HCT116 (cell line): ENCODE results near the gene GUCA2A. TPM values are rescaled to one million over a fixed set of nuclear protein-coding genes. Genes with fewer than 3 reads are reported as not detected.

Experiments used
- ATAC-seq: fragments of 200-7000 bp; cut with Tn5 transposase; 2 replicates; pipeline ENCODE4 v1.9.1; 2020; ENCODE audit warnings: mild to moderate bottlenecking, moderate library complexity
- BruUV-seq: library from RNA; stranded (reverse); fragments of 400-500 nt; replicated peaks from 2 replicates; lab custom pipeline; 2021; lab: Mats Ljungman, UMichigan
- CTCF ChIA-PET: fragments of 300-600 bp; sonication (Branson Sonifier 250); formaldehyde crosslinking; loops from one replicate; lab custom pipeline; 2021; ENCODE audit warnings: antibody characterized with exemption; lab: Charles Lee
- POLR2A ChIA-PET: fragments of 300-600, 350-600 bp; sonication (Branson Sonifier 250); formaldehyde crosslinking; loops from one replicate; lab custom pipeline; 2021; ENCODE audit warnings: antibody characterized with exemption; lab: Charles Lee
- RAD21 ChIA-PET, 2 experiments: fragments of 300-600 bp; sonication (Branson Sonifier 250); formaldehyde crosslinking; loops; one replicate each; lab custom pipeline; 2023; ENCODE audit warnings: low total read pairs in 2 of 2; ENCODE audit not compliant: uncharacterized antibody in 2 of 2, unreplicated experiment in 2 of 2, low non-redundant PET in 1 of 2; lab: Charles Lee
- DNase-seq: peaks from one replicate; pipeline ENCODE4 v3.0.0-alpha.2; 2010; ENCODE audit warnings: low read depth, low spot score
- H2AFZ ChIP-seq: fragments of 200-600 bp; shearing (Covaris generic), sonication (generic); 2 replicates; pipeline ENCODE4 v1.6.1; 2017; ENCODE audit warnings: low read depth, mixed run types, mixed read lengths, antibody characterized with exemption, low read length; ENCODE audit not compliant: poor library complexity, severe bottlenecking
- H3K27ac ChIP-seq: 2 replicates; pipeline ENCODE4 v1.5.1; 2012; ENCODE audit warnings: low read depth, low read length
- H3K27me3 ChIP-seq: fragments of 200-600 bp; sonication (generic); 2 replicates; pipeline ENCODE4 v1.6.1; 2016; ENCODE audit warnings: mixed run types, low read length, mixed read lengths; ENCODE audit not compliant: insufficient read depth
- H3K36me3 ChIP-seq, 2 experiments: fragments of 200-500 bp in 1 of 2; fragments of 200-600 bp in 1 of 2; sonication (Bioruptor generic) in 1 of 2; sonication (generic) in 1 of 2; 2 replicates each; pipeline versions ENCODE4 v1.5.1 to v1.6.1; 2014 to 2016; ENCODE audit warnings: low read length in 2 of 2, inconsistent platforms in 1 of 2, mixed read lengths in 1 of 2, mixed run types in 1 of 2; ENCODE audit not compliant: insufficient read depth in 2 of 2, control insufficient read depth in 1 of 2
- H3K4me1 ChIP-seq, 2 experiments: fragments of 200-600 bp in 1 of 2; sonication (generic) in 1 of 2; 2 replicates each; pipeline versions ENCODE4 v1.5.1 to v1.6.1; 2012 to 2017; ENCODE audit warnings: low read length in 2 of 2, inconsistent platforms in 1 of 2, mild to moderate bottlenecking in 1 of 2, mixed read lengths in 1 of 2, mixed run types in 1 of 2, moderate library complexity in 1 of 2; ENCODE audit not compliant: insufficient read depth in 2 of 2, control insufficient read depth in 1 of 2
- H3K4me2 ChIP-seq: fragments of 200-600 bp; sonication (generic); 2 replicates; pipeline ENCODE4 v1.6.1; 2017; ENCODE audit warnings: mixed run types, low read length, mixed read lengths
- H3K4me3 ChIP-seq, 2 experiments: fragments of 200-600 bp in 1 of 2; sonication (generic) in 1 of 2; replicated peaks in 1 of 2; 2 replicates each; pipeline ENCODE4 v1.5.1; 2011 to 2016; ENCODE audit warnings: low read length in 2 of 2, control low read depth in 1 of 2, low read depth in 1 of 2, mild to moderate bottlenecking in 1 of 2, mixed read lengths in 1 of 2, mixed run types in 1 of 2
- H3K79me2 ChIP-seq: fragments of 200-600 bp; sonication (generic); 2 replicates; pipeline ENCODE4 v1.6.1; 2017; ENCODE audit warnings: mild to moderate bottlenecking, mixed run types, low read length, moderate library complexity, mixed read lengths; ENCODE audit not compliant: insufficient read depth
- H3K9ac ChIP-seq: fragments of 200-600 bp; sonication (generic); 2 replicates; pipeline ENCODE4 v1.6.1; 2016; ENCODE audit warnings: low read length, mixed read lengths
- H3K9me2 ChIP-seq: fragments of 200-600 bp; sonication (generic), shearing (Covaris generic); 2 replicates; pipeline ENCODE4 v1.6.1; 2017; ENCODE audit warnings: mixed run types, mild to moderate bottlenecking, moderate library complexity; ENCODE audit not compliant: insufficient read depth
- H3K9me3 ChIP-seq, 2 experiments: fragments of 200-500 bp in 1 of 2; fragments of 200-600 bp in 1 of 2; sonication (Bioruptor generic) in 1 of 2; sonication (generic) in 1 of 2; 2 replicates each; pipeline ENCODE4 v1.6.1; 2014 to 2017; ENCODE audit warnings: low read length in 2 of 2, mixed read lengths in 2 of 2, inconsistent platforms in 1 of 2, low read depth in 1 of 2, mild to moderate bottlenecking in 1 of 2, mixed run types in 1 of 2, moderate library complexity in 1 of 2; ENCODE audit not compliant: control insufficient read depth in 1 of 2, insufficient read depth in 1 of 2
- H4K20me1 ChIP-seq: fragments of 200-600 bp; sonication (generic), shearing (Covaris generic); 2 replicates; pipeline ENCODE4 v1.6.1; 2017; ENCODE audit warnings: mixed run types, mild to moderate bottlenecking, moderate library complexity; ENCODE audit not compliant: insufficient read depth
- CBX3 ChIP-seq: IDR thresholded peaks from 2 replicates; pipeline ENCODE4 v1.6.1; 2012; ENCODE audit warnings: low read depth
- CEBPB ChIP-seq: IDR thresholded peaks from 2 replicates; pipeline ENCODE4 v1.6.1; 2012; ENCODE audit warnings: low read depth
- ELF1 ChIP-seq: IDR thresholded peaks from 2 replicates; pipeline ENCODE4 v1.6.1; 2012; ENCODE audit warnings: low read depth, borderline replicate concordance
- POLR2A ChIP-seq: IDR thresholded peaks from 2 replicates; pipeline ENCODE4 v1.7.0; 2011; ENCODE audit warnings: borderline replicate concordance; ENCODE audit not compliant: insufficient read depth, insufficient read length; ENCODE audit errors: extremely low read depth
- SP1 ChIP-seq: IDR thresholded peaks from 2 replicates; pipeline ENCODE4 v1.6.1; 2012; ENCODE audit warnings: low read depth
- SRF ChIP-seq: IDR thresholded peaks from 2 replicates; pipeline ENCODE4 v1.6.1; 2012; ENCODE audit warnings: low read depth
- TCF7L2 ChIP-seq: IDR thresholded peaks from 2 replicates; pipeline ENCODE4 v1.7.0; 2011; ENCODE audit warnings: borderline replicate concordance, inconsistent platforms; ENCODE audit not compliant: insufficient read depth, insufficient read length; ENCODE audit errors: extremely low read depth
- ZNF274 ChIP-seq: fragments of 200-500 bp; sonication (Bioruptor generic); IDR thresholded peaks from 2 replicates; pipeline ENCODE4 v1.6.1; 2014; ENCODE audit warnings: mild to moderate bottlenecking, low read depth, low read length, inconsistent platforms
- intact Hi-C: fragments of 100-400 bp; cut with micrococcal nuclease; formaldehyde crosslinking; loops from 2 replicates; pipeline ENCODE4 v1.10.0; 2022
- total RNA-seq: library from RNA; stranded (reverse); gene quantifications from one replicate; pipeline ENCODE4 v1.2.1, GENCODE V29; 2021; ENCODE audit not compliant: unreplicated experiment
- TF ChIP-seq, protein P1 (sequence below): IDR thresholded peaks from 2 replicates; pipeline ENCODE4 v1.6.1; 2011; ENCODE audit warnings: mild to moderate bottlenecking, low read length, moderate library complexity; ENCODE audit not compliant: insufficient replicate concordance; ENCODE audit errors: extremely low read depth
- TF ChIP-seq, protein P2 (sequence below), 3 experiments: fragments of 200-600 bp in 1 of 3; sonication (generic) in 1 of 3; IDR thresholded peaks in 2 of 3; conservative IDR thresholded peaks in 1 of 3; 2 replicates each; pipeline ENCODE4 v1.5.1; 2012 to 2017; ENCODE audit warnings: low read depth in 2 of 3, low read length in 2 of 3, antibody characterized with exemption in 1 of 3, borderline replicate concordance in 1 of 3, control low read depth in 1 of 3, mild to moderate bottlenecking in 1 of 3, mixed read lengths in 1 of 3, mixed run types in 1 of 3, moderate library complexity in 1 of 3; ENCODE audit not compliant: insufficient read depth in 1 of 3

Gene GUCA2A
- total RNA-seq, 1 experiment from 2014 or later: not detected

DNA sequence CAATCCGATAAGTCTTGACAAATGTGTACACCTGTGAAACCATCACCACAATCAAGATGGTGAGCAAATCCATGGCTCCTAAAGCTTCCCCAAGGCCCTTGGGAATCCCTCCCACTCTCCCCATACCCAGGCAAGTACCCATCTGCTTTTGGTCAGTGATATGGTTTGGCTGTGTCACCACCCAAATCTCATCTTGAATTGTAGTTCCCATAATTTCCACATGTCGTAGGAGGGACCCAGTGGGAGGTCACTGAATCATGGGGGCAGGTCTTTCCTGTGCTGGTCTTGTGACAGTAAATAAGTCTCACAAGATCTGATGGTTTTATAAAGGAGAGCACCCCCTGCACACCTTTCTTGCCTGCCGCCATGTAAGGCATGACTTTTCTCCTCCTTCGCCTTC is 26.0 kb downstream of the GUCA2A start:
- ATAC-seq (peak; percentile 63; the same call in 1 of the 2 replicates), DNase-seq (no peak)
- H3K4me3 ChIP-seq: no peak overlapping the region
- ChIA-PET POLR2A (no interaction called here), RAD21 (no interaction called here), CTCF (no interaction called here)
- no peaks in the 10 kb centered on the region for H3K9me2 ChIP-seq
- intact Hi-C loops: no loop called here
- H3K27me3 ChIP-seq: no peaks in the 10 kb centered on the region
- no TSS peak for BruUV-seq
- H3K9me3 ChIP-seq: no peaks in the 10 kb centered on the region
- no peaks in the 10 kb centered on the region for H4K20me1 ChIP-seq
- H3K27ac ChIP-seq: no peak overlapping the region
- H3K79me2 ChIP-seq: no peaks in the 10 kb centered on the region
- H3K36me3 ChIP-seq: no peaks in the 10 kb centered on the region
- no peaks in the 10 kb centered on the region for H3K4me1 ChIP-seq
- H3K4me2 ChIP-seq: no peak overlapping the region
- H3K9ac ChIP-seq: no peak overlapping the region
- no peak overlapping the region for H2AFZ ChIP-seq
- TF ChIP-seq, protein P1, sequence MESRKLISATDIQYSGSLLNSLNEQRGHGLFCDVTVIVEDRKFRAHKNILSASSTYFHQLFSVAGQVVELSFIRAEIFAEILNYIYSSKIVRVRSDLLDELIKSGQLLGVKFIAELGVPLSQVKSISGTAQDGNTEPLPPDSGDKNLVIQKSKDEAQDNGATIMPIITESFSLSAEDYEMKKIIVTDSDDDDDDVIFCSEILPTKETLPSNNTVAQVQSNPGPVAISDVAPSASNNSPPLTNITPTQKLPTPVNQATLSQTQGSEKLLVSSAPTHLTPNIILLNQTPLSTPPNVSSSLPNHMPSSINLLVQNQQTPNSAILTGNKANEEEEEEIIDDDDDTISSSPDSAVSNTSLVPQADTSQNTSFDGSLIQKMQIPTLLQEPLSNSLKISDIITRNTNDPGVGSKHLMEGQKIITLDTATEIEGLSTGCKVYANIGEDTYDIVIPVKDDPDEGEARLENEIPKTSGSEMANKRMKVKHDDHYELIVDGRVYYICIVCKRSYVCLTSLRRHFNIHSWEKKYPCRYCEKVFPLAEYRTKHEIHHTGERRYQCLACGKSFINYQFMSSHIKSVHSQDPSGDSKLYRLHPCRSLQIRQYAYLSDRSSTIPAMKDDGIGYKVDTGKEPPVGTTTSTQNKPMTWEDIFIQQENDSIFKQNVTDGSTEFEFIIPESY: no peak
- TF ChIP-seq, protein P2, sequence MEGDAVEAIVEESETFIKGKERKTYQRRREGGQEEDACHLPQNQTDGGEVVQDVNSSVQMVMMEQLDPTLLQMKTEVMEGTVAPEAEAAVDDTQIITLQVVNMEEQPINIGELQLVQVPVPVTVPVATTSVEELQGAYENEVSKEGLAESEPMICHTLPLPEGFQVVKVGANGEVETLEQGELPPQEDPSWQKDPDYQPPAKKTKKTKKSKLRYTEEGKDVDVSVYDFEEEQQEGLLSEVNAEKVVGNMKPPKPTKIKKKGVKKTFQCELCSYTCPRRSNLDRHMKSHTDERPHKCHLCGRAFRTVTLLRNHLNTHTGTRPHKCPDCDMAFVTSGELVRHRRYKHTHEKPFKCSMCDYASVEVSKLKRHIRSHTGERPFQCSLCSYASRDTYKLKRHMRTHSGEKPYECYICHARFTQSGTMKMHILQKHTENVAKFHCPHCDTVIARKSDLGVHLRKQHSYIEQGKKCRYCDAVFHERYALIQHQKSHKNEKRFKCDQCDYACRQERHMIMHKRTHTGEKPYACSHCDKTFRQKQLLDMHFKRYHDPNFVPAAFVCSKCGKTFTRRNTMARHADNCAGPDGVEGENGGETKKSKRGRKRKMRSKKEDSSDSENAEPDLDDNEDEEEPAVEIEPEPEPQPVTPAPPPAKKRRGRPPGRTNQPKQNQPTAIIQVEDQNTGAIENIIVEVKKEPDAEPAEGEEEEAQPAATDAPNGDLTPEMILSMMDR (IDR thresholded peaks at IDR 0.05 in 2 of 3, conservative IDR thresholded peaks at IDR 0.05 in 1 of 3; ENCODE audit: borderline replicate concordance in 1 of 3, insufficient read depth in 1 of 3, low read depth in 2 of 3, low read length in 2 of 3): peak in 2 of 3 experiments; percentile 6 to 22; a peak in 1 of 6 replicates
- TF ChIP-seq, all 23 proteins: peak for 1

DNA sequence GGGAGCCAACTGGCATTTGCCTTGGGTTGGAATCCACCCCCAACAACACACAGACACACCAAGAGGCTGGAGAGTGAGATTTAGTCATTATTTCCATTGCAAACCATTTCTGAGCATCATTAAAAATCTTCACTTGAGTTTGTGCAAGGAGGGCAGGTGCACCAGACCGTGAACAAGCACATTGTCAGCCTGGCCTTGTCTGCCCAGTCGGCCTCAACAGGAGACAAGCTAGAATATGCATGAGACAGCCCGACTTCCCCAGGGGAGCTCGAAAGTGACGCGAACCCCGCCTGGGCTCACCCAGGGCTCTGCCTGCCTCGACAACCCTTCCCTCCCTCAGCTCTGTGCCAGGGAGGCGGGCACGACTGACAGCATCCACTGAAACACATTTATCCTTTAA is 26.8 kb downstream of the GUCA2A start:
- no peaks in the 10 kb centered on the region for H3K4me1 ChIP-seq
- RAD21 ChIA-PET: no interaction called here
- no peaks in the 10 kb centered on the region for H3K9me3 ChIP-seq
- no peak for ATAC-seq
- no peaks in the 10 kb centered on the region for H3K27me3 ChIP-seq
- no peak overlapping the region for H3K4me2 ChIP-seq
- CTCF ChIA-PET: no interaction called here
- no peak for DNase-seq
- H3K36me3 ChIP-seq: no peaks in the 10 kb centered on the region
- POLR2A ChIA-PET: no interaction called here
- H3K27ac ChIP-seq: no peak overlapping the region
- H2AFZ ChIP-seq: no peak overlapping the region
- H3K79me2 ChIP-seq: no peaks in the 10 kb centered on the region
- no peaks in the 10 kb centered on the region for H4K20me1 ChIP-seq
- no peak overlapping the region for H3K9ac ChIP-seq
- no peaks in the 10 kb centered on the region for H3K9me2 ChIP-seq
- intact Hi-C loops: no loop called here
- no peak overlapping the region for H3K4me3 ChIP-seq
- BruUV-seq: no TSS peak
- TF ChIP-seq, protein P2 (IDR thresholded peaks at IDR 0.05 in 2 of 3, conservative IDR thresholded peaks at IDR 0.05 in 1 of 3; ENCODE audit: borderline replicate concordance in 1 of 3, insufficient read depth in 1 of 3, low read depth in 2 of 3, low read length in 2 of 3): no peak
- no peak for TF ChIP-seq TCF7L2
- no peak for TF ChIP-seq CBX3
- TF ChIP-seq SP1: no peak
- no peak for TF ChIP-seq ZNF274
- no peak for TF ChIP-seq CEBPB
- TF ChIP-seq POLR2A: no peak
- no peak for TF ChIP-seq ELF1
- no peak for TF ChIP-seq SRF
- TF ChIP-seq, protein P1: no peak
